IMR-90 (cell line): ENCODE measurements around the gene CCL20. TPM values are rescaled to one million over a fixed set of nuclear protein-coding genes. Genes with fewer than 3 reads are reported as not detected.

Experiments
- ATAC-seq: fragments of 200-7000 bp; cut with Tn5 transposase; 2 replicates; pipeline ENCODE4 v1.9.1; 2020; ENCODE audit warnings: low read depth, mild to moderate bottlenecking, moderate library complexity
- BruUV-seq: library from RNA; stranded (reverse); fragments of 400-500 nt; replicated peaks from 2 replicates; lab custom pipeline; 2021; lab: Mats Ljungman, UMichigan
- CTCF ChIA-PET: fragments of 300-600 bp; formaldehyde crosslinking; extraction: SDS; loops from one replicate; lab custom pipeline; 2021; ENCODE audit warnings: antibody characterized with exemption; lab: Yijun Ruan, JAX
- POLR2A ChIA-PET: fragments of 300-600 bp; sonication (Branson Sonifier 250); formaldehyde crosslinking; loops from one replicate; lab custom pipeline; 2022; ENCODE audit warnings: antibody characterized with exemption; ENCODE audit not compliant: unreplicated experiment; lab: Charles Lee
- DNase-seq: peaks from one replicate; pipeline ENCODE4 v3.0.0; 2013
- H2AFZ ChIP-seq: replicated peaks from 2 replicates; pipeline ENCODE3; 2013; ENCODE audit warnings: low read length, mild to moderate bottlenecking; ENCODE audit not compliant: poor library complexity
- H2AK5ac ChIP-seq: 2 replicates; pipeline ENCODE4 v1.6.1; 2013; ENCODE audit warnings: low read depth, low read length, inconsistent platforms
- H2AK9ac ChIP-seq: replicated peaks from 2 replicates; pipeline ENCODE3; 2013; ENCODE audit warnings: mild to moderate bottlenecking, low read depth, low read length, moderate library complexity; ENCODE audit not compliant: poor library complexity
- H2BK120ac ChIP-seq: 2 replicates; pipeline ENCODE4 v1.6.1; 2013; ENCODE audit warnings: low read depth, low read length, inconsistent platforms
- H2BK15ac ChIP-seq: 3 replicates; pipeline ENCODE4 v1.6.1; 2013; ENCODE audit warnings: low read depth, low read length, inconsistent platforms
- H2BK20ac ChIP-seq: 2 replicates; pipeline ENCODE4 v1.6.1; 2013; ENCODE audit warnings: low read depth, mild to moderate bottlenecking, inconsistent platforms, low read length, moderate library complexity
- H2BK5ac ChIP-seq: 2 replicates; pipeline ENCODE4 v1.6.1; 2013; ENCODE audit warnings: mild to moderate bottlenecking, low read depth, low read length, inconsistent platforms; ENCODE audit not compliant: poor library complexity, severe bottlenecking
- H3K14ac ChIP-seq: replicated peaks from 2 replicates; pipeline ENCODE4 v1.6.1; 2013; ENCODE audit warnings: low read depth, low read length, inconsistent platforms
- H3K18ac ChIP-seq: 2 replicates; pipeline ENCODE4 v1.6.1; 2013; ENCODE audit warnings: low read depth, low read length, control low read depth
- H3K23ac ChIP-seq: 2 replicates; pipeline ENCODE4 v1.6.1; 2013; ENCODE audit warnings: low read depth, low read length, inconsistent platforms
- H3K27ac ChIP-seq: 2 replicates; pipeline ENCODE4 v1.5.1; 2013; ENCODE audit warnings: mild to moderate bottlenecking, control low read depth, low read length; ENCODE audit not compliant: insufficient read depth
- H3K27me3 ChIP-seq: 2 replicates; pipeline ENCODE4 v1.6.1; 2013; ENCODE audit warnings: low read length; ENCODE audit not compliant: control insufficient read depth, insufficient read depth
- H3K36me3 ChIP-seq: 2 replicates; pipeline ENCODE4 v1.6.1; 2013; ENCODE audit warnings: low read length, mixed read lengths; ENCODE audit not compliant: control insufficient read depth, insufficient read depth
- H3K4ac ChIP-seq: 2 replicates; pipeline ENCODE4 v1.6.1; 2013; ENCODE audit warnings: low read depth, low read length, inconsistent platforms
- H3K4me1 ChIP-seq: 2 replicates; pipeline ENCODE4 v1.6.1; 2013; ENCODE audit warnings: low read length, mixed read lengths; ENCODE audit not compliant: control insufficient read depth, insufficient read depth
- H3K4me2 ChIP-seq: 2 replicates; pipeline ENCODE4 v1.6.1; 2013; ENCODE audit warnings: low read depth, mild to moderate bottlenecking, control low read depth, low read length, moderate library complexity
- H3K4me3 ChIP-seq: 2 replicates; pipeline ENCODE4 v1.5.1; 2013; ENCODE audit warnings: low read depth, mild to moderate bottlenecking, control low read depth, low read length, moderate library complexity; ENCODE audit not compliant: insufficient read depth
- H3K56ac ChIP-seq: 2 replicates; pipeline ENCODE4 v1.6.1; 2013; ENCODE audit warnings: low read length, inconsistent platforms; ENCODE audit not compliant: insufficient read depth; ENCODE audit errors: extremely low read depth
- H3K79me1 ChIP-seq, 2 experiments: 2 replicates each; pipeline ENCODE4 v1.6.1; 2013; ENCODE audit warnings: low read length in 2 of 2, inconsistent platforms in 1 of 2, low read depth in 1 of 2
- H3K9ac ChIP-seq: 2 replicates; pipeline ENCODE4 v1.6.1; 2013; ENCODE audit warnings: low read depth, low read length, control low read depth
- H3K9me1 ChIP-seq: 2 replicates; pipeline ENCODE4 v1.6.1; 2013; ENCODE audit warnings: low read length, inconsistent platforms; ENCODE audit not compliant: insufficient read depth
- H3K9me3 ChIP-seq: 2 replicates; pipeline ENCODE4 v1.6.1; 2013; ENCODE audit warnings: low read length; ENCODE audit not compliant: control insufficient read depth, insufficient read depth
- H4K20me1 ChIP-seq: 2 replicates; pipeline ENCODE4 v1.6.1; 2013; ENCODE audit warnings: low read length, inconsistent platforms; ENCODE audit not compliant: insufficient read depth
- H4K5ac ChIP-seq: 2 replicates; pipeline ENCODE4 v1.6.1; 2013; ENCODE audit warnings: mild to moderate bottlenecking, low read depth, low read length, control low read depth
- H4K8ac ChIP-seq, 2 experiments: 2 replicates each; pipeline ENCODE4 v1.6.1; 2013; ENCODE audit warnings: low read depth in 2 of 2, low read length in 2 of 2, control low read depth in 1 of 2, inconsistent platforms in 1 of 2
- H4K91ac ChIP-seq: 2 replicates; pipeline ENCODE4 v1.6.1; 2013; ENCODE audit warnings: low read depth, low read length, inconsistent platforms; ENCODE audit not compliant: insufficient read depth
- CEBPB ChIP-seq: IDR thresholded peaks from 2 replicates; pipeline ENCODE4 v1.6.1; 2012; ENCODE audit warnings: low read depth, low read length, improper control_type of control experiment
- CHD1 ChIP-seq: IDR thresholded peaks from 2 replicates; pipeline ENCODE4 v1.6.1; 2012; ENCODE audit warnings: low read depth, low read length, improper control_type of control experiment
- CTCF ChIP-seq: conservative IDR thresholded peaks from 2 replicates; pipeline ENCODE4 v1.5.1; 2012; ENCODE audit warnings: mild to moderate bottlenecking, low read depth, low read length, improper control_type of control experiment
- ELK1 ChIP-seq: fragments of 150-350 bp; IDR thresholded peaks from 2 replicates; pipeline ENCODE4 v1.6.1; 2016; ENCODE audit warnings: low read depth, mild to moderate bottlenecking, low read length, moderate library complexity, borderline replicate concordance
- MAZ ChIP-seq: IDR thresholded peaks from 2 replicates; pipeline ENCODE4 v1.6.1; 2012; ENCODE audit warnings: low read depth, mild to moderate bottlenecking, low read length, improper control_type of control experiment, moderate library complexity, borderline replicate concordance
- MXI1 ChIP-seq: IDR thresholded peaks from 2 replicates; pipeline ENCODE4 v1.6.1; 2012; ENCODE audit warnings: low read depth, mild to moderate bottlenecking, low read length, moderate library complexity, borderline replicate concordance
- NFE2L2 ChIP-seq: fragments of 150-350 bp; IDR thresholded peaks from 2 replicates; pipeline ENCODE4 v1.6.1; 2016; ENCODE audit warnings: low read depth, mild to moderate bottlenecking, low read length
- RAD21 ChIP-seq: IDR thresholded peaks from 2 replicates; pipeline ENCODE4 v1.6.1; 2012; ENCODE audit warnings: low read length, improper control_type of control experiment
- RFX5 ChIP-seq: IDR thresholded peaks from 2 replicates; pipeline ENCODE4 v1.8.0; 2012; ENCODE audit warnings: low read depth, mild to moderate bottlenecking, low read length, moderate library complexity
- SMC3 ChIP-seq: fragments of 150-350 bp; IDR thresholded peaks from 2 replicates; pipeline ENCODE4 v1.6.1; 2016; ENCODE audit warnings: low read depth, mild to moderate bottlenecking, antibody characterized with exemption, low read length, moderate library complexity
- USF2 ChIP-seq: fragments of 150-350 bp; IDR thresholded peaks from 2 replicates; pipeline ENCODE4 v1.6.1; 2017; ENCODE audit warnings: mild to moderate bottlenecking, antibody characterized with exemption, low read length, low read depth
- WGBS, 2 experiments: methylation state at CpG; one replicate each; pipeline versions ENCODE4 v1.1.5 to v1.1.7; 2013; ENCODE audit warnings: missing lambda C conversion rate in 2 of 2; ENCODE audit not compliant: insufficient read length in 1 of 2; ENCODE audit errors: extremely low coverage in 2 of 2; 5-methylcytosine and 5-hydroxymethylcytosine counted together
- dilution Hi-C: fragments of 300-500 bp; cut with HindIII; formaldehyde crosslinking; loops from one replicate; pipeline ENCODE4 v1.14.3; 2018; ENCODE audit warnings: low sequenced_read_pairs; ENCODE audit not compliant: unreplicated experiment
- in situ Hi-C: fragments of 300-500 bp; cut with MboI; formaldehyde crosslinking; loops from 3 replicates; pipeline ENCODE4 v1.14.3; 2019; ENCODE audit warnings: low sequenced_read_pairs, inconsistent platforms, mixed read lengths
- intact Hi-C: fragments of 100-400 bp; cut with micrococcal nuclease; formaldehyde crosslinking; loops from 2 replicates; pipeline ENCODE4 v1.10.0; 2022
- polyA plus RNA-seq, 3 experiments: library from polyadenylated mRNA; depleted of rRNA; stranded (reverse); fragments of >200 nt; gene quantifications; 2 replicates each; pipeline ENCODE4 v1.2.3, GENCODE V29; 2012; ENCODE audit warnings: low replicate concordance in 1 of 3
- total RNA-seq: library from RNA; depleted of rRNA; stranded (reverse); fragments of >200 nt; gene quantifications from 2 replicates; pipeline ENCODE4 v1.2.3, GENCODE V29; 2012

The CCL20 gene
- total and polyA plus RNA-seq, 2 of the 4 experiments (the other 2 are of a cell fraction): not detected

- H2AFZ ChIP-seq: no peak overlapping the region
- no peaks in the 10 kb centered on the region for H3K36me3 ChIP-seq
- H2AK9ac ChIP-seq: no peak overlapping the region
- no peak overlapping the region for H3K9ac ChIP-seq
- no peak overlapping the region for H2BK5ac ChIP-seq
- no peaks in the 10 kb centered on the region for H4K20me1 ChIP-seq
- ChIA-PET CTCF (no interaction called here), POLR2A (no interaction called here)
- whole genome bisulfite sequencing, 2 experiments: 67% methylated on average over 1 of the region's 4 CpGs; no CpG with 5 or more reads in 1 of the 2 experiments
- no peaks in the 10 kb centered on the region for H3K9me1 ChIP-seq
- dilution Hi-C loops: no loop called here
- H3K14ac ChIP-seq: no peak overlapping the region
- no peaks in the 10 kb centered on the region for H3K27me3 ChIP-seq
- ATAC-seq (peak; percentile 63; the same call in 1 of the 2 replicates), DNase-seq (peak; percentile 29)
- H2BK20ac ChIP-seq: no peak overlapping the region
- H3K56ac ChIP-seq: no peak overlapping the region
- no peak overlapping the region for H3K4me2 ChIP-seq
- H3K27ac ChIP-seq: no peak overlapping the region
- intact Hi-C loops: no loop called here
- H4K91ac ChIP-seq: no peak overlapping the region
- H2BK15ac ChIP-seq: no peak overlapping the region
- no peak overlapping the region for H2AK5ac ChIP-seq
- TF ChIP-seq USF2 (no peak), SMC3 (no peak), MAZ (no peak), CHD1 (no peak), ELK1 (no peak), NFE2L2 (no peak), RAD21 (no peak), CTCF (no peak), MXI1 (no peak), RFX5 (no peak), CEBPB (no peak)
- no TSS peak for BruUV-seq
- no peak overlapping the region for H3K23ac ChIP-seq
- H3K9me3 ChIP-seq: no peaks in the 10 kb centered on the region
- no peak overlapping the region for H3K4me3 ChIP-seq
- H4K5ac ChIP-seq: no peak overlapping the region
- no peaks in the 10 kb centered on the region for H3K79me1 ChIP-seq
- in situ Hi-C loops: no loop called here
- H2BK120ac ChIP-seq: no peak overlapping the region
- H4K8ac ChIP-seq: no peak overlapping the region
- H3K4me1 ChIP-seq: no peaks in the 10 kb centered on the region
- no peak overlapping the region for H3K4ac ChIP-seq
- no peak overlapping the region for H3K18ac ChIP-seq
These were observed 8.7 kb upstream of the CCL20 start for GRCh38 chr2:227804975-227805374.
